ENCODE data around the gene INPP5D.
"Not testable (repeated sequence)": the region's sequence is repeated elsewhere in the genome, so short reads cannot be mapped to it uniquely, and the experiment has no call there.

- TF ChIP-seq CTCF, POLR2A (IDR thresholded peaks at IDR 0.05): not testable (repeated sequence)
Observed at GRCh38 chr2:233099820-233100191, 39.7 kb downstream of the INPP5D start.
